Measurements from ENCODE around the gene ZNF429. TPM values are rescaled to one million over a fixed set of nuclear protein-coding genes. Genes with fewer than 3 reads are reported as not detected.

ZNF429 gene
- total RNA-seq, 4 donors from 2014 or later: 3.4 to 11.1 (median 7.4) TPM

DNA sequence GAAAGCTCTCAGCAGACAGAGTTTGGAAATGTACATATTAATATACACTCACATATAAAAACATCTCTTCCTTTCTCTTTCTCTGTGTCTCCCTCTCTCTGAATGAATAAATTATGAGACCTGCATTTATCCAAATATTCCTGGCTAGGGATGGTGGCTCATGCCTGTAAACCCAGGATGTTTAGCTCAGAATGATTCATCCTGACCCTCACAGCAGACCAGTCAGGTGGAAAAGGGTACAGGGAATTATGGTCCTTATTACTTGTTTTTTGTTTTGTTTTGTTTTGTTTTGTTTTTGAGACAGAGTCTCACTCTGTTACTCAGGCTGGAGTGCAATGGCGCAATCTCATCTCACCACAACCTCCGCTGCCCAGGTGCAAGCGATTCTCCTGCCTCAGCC lies 71.1 kb downstream of the ZNF429 start:
- Histone ChIP-seq H3K4me1 (no peaks in the 10 kb centered on the region), H3K27me3 (no peaks in the 10 kb centered on the region), H3K27ac (no peak overlapping the region), H3K36me3 (no peaks in the 10 kb centered on the region), H3K4me3 (no peak overlapping the region), H3K9me3 (peaks cover 0 to 1% (median 0%) of the 10 kb centered on the region in 3 donors)
- ATAC-seq (no peak), DNase-seq (no peak)
- TF ChIP-seq CTCF (IDR thresholded peaks at IDR 0.05 in 4 of 5, conservative IDR thresholded peaks at IDR 0.05 in 1 of 5) (no peak), POLR2A (IDR thresholded peaks at IDR 0.05) (no peak)
- in situ Hi-C loops (cut with MboI; ENCODE audit: low sequenced_read_pairs in 4 of 4) (no loop called here), intact Hi-C loops (cut with DNase I; ENCODE audit: low total_unique reads) (no loop called here)

GRCh38 chr19:21580101-21580500 lies 74.7 kb downstream of the ZNF429 start:
- in situ Hi-C loops (cut with MboI; ENCODE audit: low sequenced_read_pairs in 4 of 4): no loop called here
- ATAC-seq: no peak
- intact Hi-C loops (cut with DNase I; ENCODE audit: low total_unique reads): no loop called here

GRCh38 chr19:21580818-21581217 lies 75.4 kb downstream of the ZNF429 start:
- in situ Hi-C loops (cut with MboI; ENCODE audit: low sequenced_read_pairs in 4 of 4) (no loop called here), intact Hi-C loops (cut with DNase I; ENCODE audit: low total_unique reads) (no loop called here)
- TF ChIP-seq CTCF (IDR thresholded peaks at IDR 0.05 in 4 of 5, conservative IDR thresholded peaks at IDR 0.05 in 1 of 5) (no peak), POLR2A (IDR thresholded peaks at IDR 0.05) (no peak)
- Histone ChIP-seq H3K9me3 (no peaks in the 10 kb centered on the region), H3K27me3 (peaks cover 0 to 7% (median 0%) of the 10 kb centered on the region in 3 donors), H3K27ac (no peak overlapping the region), H3K36me3 (no peaks in the 10 kb centered on the region), H3K4me1 (no peaks in the 10 kb centered on the region), H3K4me3 (no peak overlapping the region)
- ATAC-seq (no peak), DNase-seq (no peak)

More at GRCh38 chr19:21580101-21580500, 74.7 kb downstream of the ZNF429 start:
- H3K36me3 ChIP-seq: no peaks in the 10 kb centered on the region
- TF ChIP-seq POLR2A (IDR thresholded peaks at IDR 0.05) (no peak), CTCF (IDR thresholded peaks at IDR 0.05 in 4 of 5, conservative IDR thresholded peaks at IDR 0.05 in 1 of 5) (no peak)
- H3K4me3 ChIP-seq: no peak overlapping the region
- H3K27ac ChIP-seq: no peak overlapping the region
- no peak for DNase-seq
- no peaks in the 10 kb centered on the region for H3K4me1 ChIP-seq
- peaks cover 0 to 3% (median 0%) of the 10 kb centered on the region in 3 donors for H3K27me3 ChIP-seq
- no peaks in the 10 kb centered on the region for H3K9me3 ChIP-seq

GRCh38 chr19:21581646-21582240 lies 76.3 kb downstream of the ZNF429 start:
- DNase-seq (no peak), ATAC-seq (no peak)
- Histone ChIP-seq H3K36me3 (no peaks in the 10 kb centered on the region), H3K27ac (no peak overlapping the region), H3K27me3 (peaks cover 0 to 7% (median 0%) of the 10 kb centered on the region in 3 donors), H3K9me3 (no peaks in the 10 kb centered on the region), H3K4me1 (no peaks in the 10 kb centered on the region), H3K4me3 (no peak overlapping the region)
- intact Hi-C loops (cut with DNase I; ENCODE audit: low total_unique reads): no loop called here
- TF ChIP-seq POLR2A (IDR thresholded peaks at IDR 0.05): no peak
- no peak for TF ChIP-seq CTCF (IDR thresholded peaks at IDR 0.05 in 4 of 5, conservative IDR thresholded peaks at IDR 0.05 in 1 of 5)
- in situ Hi-C loops (cut with MboI; ENCODE audit: low sequenced_read_pairs in 4 of 4): no loop called here

DNA sequence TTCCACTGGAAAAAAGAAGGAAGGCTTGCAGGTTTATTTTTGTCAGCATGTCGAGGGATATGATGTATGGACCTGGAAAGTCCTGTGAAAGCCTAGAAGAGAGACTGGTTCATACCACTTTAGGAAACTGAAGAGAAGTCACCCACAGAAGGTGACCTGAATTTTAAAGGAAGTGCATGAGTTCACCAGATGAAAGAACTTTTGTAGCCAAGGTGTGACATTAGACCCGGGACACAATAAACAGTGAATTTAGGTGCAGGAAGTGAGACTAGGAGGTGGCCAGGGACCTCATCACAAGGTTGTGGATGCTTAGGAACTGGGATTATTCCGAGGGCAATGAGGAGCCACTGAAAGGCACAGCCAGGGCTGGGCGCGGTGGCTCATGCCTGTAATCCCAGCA lies 79.1 kb downstream of the ZNF429 start:
- intact Hi-C loops (cut with DNase I; ENCODE audit: low total_unique reads): no loop called here
- no peaks in the 10 kb centered on the region for H3K9me3 ChIP-seq
- peaks cover 0 to 7% (median 0%) of the 10 kb centered on the region in 3 donors for H3K27me3 ChIP-seq
- no peaks in the 10 kb centered on the region for H3K4me1 ChIP-seq
- no peak for ATAC-seq
- no peak overlapping the region for H3K4me3 ChIP-seq
- no peaks in the 10 kb centered on the region for H3K36me3 ChIP-seq
- TF ChIP-seq POLR2A (IDR thresholded peaks at IDR 0.05) (no peak), CTCF (IDR thresholded peaks at IDR 0.05 in 4 of 5, conservative IDR thresholded peaks at IDR 0.05 in 1 of 5) (no peak)
- H3K27ac ChIP-seq: peak overlapping the region in 3 of 4 donors; percentile 72 to 83 (median 78)
- in situ Hi-C loops (cut with MboI; ENCODE audit: low sequenced_read_pairs in 4 of 4): no loop called here
- no peak for DNase-seq

All from gastrocnemius medialis (tissue), 4 donors.